Activated CD8-positive, alpha-beta memory T cell treated with anti-CD3 and anti-CD28 coated beads, Interleukin-2, amount 50 U/mL, for 48 hours (primary cell): ENCODE results near the gene CRISPLD2.

Source experiments
- DNase-seq: peaks from one replicate; pipeline ENCODE4 v3.0.0-alpha.2; 2020

The CRISPLD2 gene

GRCh38 chr16:84918006-84918909 is 98.5 kb downstream of the CRISPLD2 start:
- DNase-seq = no peak

- no peak for DNase-seq
Observed at GRCh38 chr16:84919269-84919668, 99.5 kb downstream of the CRISPLD2 start.

GRCh38 chr16:84919708-84920107 is 99.9 kb downstream of the CRISPLD2 start:
- DNase-seq = no peak

- DNase-seq = no peak
Observed at GRCh38 chr16:84920333-84920732, 100.5 kb downstream of the CRISPLD2 start.

GRCh38 chr16:84922351-84923120 is 102.8 kb downstream of the CRISPLD2 start:
- no peak for DNase-seq

- no peak for DNase-seq
Observed at GRCh38 chr16:84924331-84925091, 104.7 kb downstream of the CRISPLD2 start.

GRCh38 chr16:84925092-84925772 is 105.4 kb downstream of the CRISPLD2 start:
- peak; percentile 95 for DNase-seq

GRCh38 chr16:84925773-84926372 is 106.1 kb downstream of the CRISPLD2 start:
- DNase-seq = no peak

- DNase-seq = no peak
Observed at GRCh38 chr16:84926462-84926861, 106.7 kb downstream of the CRISPLD2 start.

GRCh38 chr16:84927621-84928591 is 108.1 kb downstream of the CRISPLD2 start:
- DNase-seq = no peak

- no peak for DNase-seq
Observed at GRCh38 chr16:84928679-84929420, 109.1 kb downstream of the CRISPLD2 start.

- no peak for DNase-seq
Observed at GRCh38 chr16:84929421-84930297, 109.9 kb downstream of the CRISPLD2 start.

GRCh38 chr16:84930298-84931106 is 110.7 kb downstream of the CRISPLD2 start:
- no peak for DNase-seq

GRCh38 chr16:84931107-84931494 is 111.3 kb downstream of the CRISPLD2 start:
- DNase-seq = no peak

GRCh38 chr16:84931506-84931905 is 111.7 kb downstream of the CRISPLD2 start:
- no peak for DNase-seq

GRCh38 chr16:84932681-84933080 is 112.9 kb downstream of the CRISPLD2 start:
- no peak for DNase-seq

GRCh38 chr16:84933774-84934631 is 114.2 kb downstream of the CRISPLD2 start:
- DNase-seq = no peak
